A549 treated with Hydrocortisone at 1 μM for 4 hours (cell line): ENCODE data around the gene HOTAIR. TPM values are rescaled to one million over a fixed set of nuclear protein-coding genes. Genes with fewer than 3 reads are reported as not detected.

Experiments
- total RNA-seq: library from RNA; stranded (reverse); fragments of 200-300 nt; extraction: Qiagen RNA extraction; gene quantifications from 5 replicates; pipeline ENCODE4 v1.2.3, GENCODE V29; 2022

HOTAIR gene
- total RNA-seq = 0.13 to 0.48 TPM (median 0.17 TPM) in 5 replicates

GRCh38 chr12:53974084-53975063 lies at the start of gene HOTAIR:
HOTAIR (minus strand) TSS chr12:53974954.

GRCh38 chr12:54000116-54001114 lies 25.7 kb upstream of the HOTAIR start, which contains the start of gene HOXC9:
HOXC9 (plus strand) TSS chr12:54000161; CDS start chr12:54000189, 28 bp downstream.

GRCh38 chr12:53984901-53985691 lies 10.3 kb upstream of the HOTAIR start, which contains the start of gene HOXC10:
HOXC10 (plus strand) TSS chr12:53985146; CDS start chr12:53985260, 114 bp downstream.

GRCh38 chr12:53972722-53973235 lies 2.0 kb downstream of the HOTAIR start, which contains the start of gene HOXC11:
HOXC11 (plus strand) TSS chr12:53973126; CDS start chr12:53973242, 116 bp downstream.

GRCh38 chr12:53954694-53955035 lies 20.1 kb downstream of the HOTAIR start, which contains the start of gene HOXC12:
HOXC12 (plus strand) TSS chr12:53954903; CDS start chr12:53954930, 27 bp downstream.

GRCh38 chr12:53938326-53939140 lies 36.2 kb downstream of the HOTAIR start, which contains the start of gene HOXC13:
HOXC13 (plus strand) TSS chr12:53938831; CDS start chr12:53938907, 76 bp downstream.

Other genes with a start within 250 kb of the HOTAIR start
- gene CALCOCO1, start 247.5 kb downstream of the HOTAIR start, total RNA-seq = 16.7 to 23.1 TPM (median 19.2 TPM) in 5 replicates
- not detected in 5 replicates for gene CISTR, start 223.0 kb downstream of the HOTAIR start, total RNA-seq
- gene HOXC13, start 36.1 kb downstream of the HOTAIR start, total RNA-seq = 21.8 to 35.2 TPM (median 23.4 TPM) in 5 replicates
- 0.02 to 0.05 TPM in 2 of 5 replicates, not detected in the others for gene HOXC12, start 20.1 kb downstream of the HOTAIR start, total RNA-seq
- 0.73 to 0.98 TPM (median 0.91 TPM) in 5 replicates for gene HOXC11, start 1.8 kb downstream of the HOTAIR start, total RNA-seq
- 2.6 to 3.1 TPM (median 2.9 TPM) in 5 replicates for gene HOXC10, start 10.2 kb upstream of the HOTAIR start, total RNA-seq
- 11.0 to 16.2 TPM (median 12.6 TPM) in 5 replicates for gene HOXC9, start 25.2 kb upstream of the HOTAIR start, total RNA-seq
- gene HOXC8, start 34.0 kb upstream of the HOTAIR start, total RNA-seq = 3.8 to 5.8 TPM (median 4.9 TPM) in 5 replicates
- 3.8 to 4.8 TPM (median 4.7 TPM) in 5 replicates for gene HOXC6, start 53.5 kb upstream of the HOTAIR start, total RNA-seq
- 0.52 to 0.82 TPM (median 0.60 TPM) in 5 replicates for gene HOXC5, start 58.1 kb upstream of the HOTAIR start, total RNA-seq
- 2.7 to 3.7 TPM (median 3.2 TPM) in 5 replicates for gene HOXC4, start 78.9 kb upstream of the HOTAIR start, total RNA-seq
- 27.3 to 35.2 TPM (median 30.9 TPM) in 5 replicates for gene SMUG1, start 214.0 kb upstream of the HOTAIR start, total RNA-seq